ENCODE measurements around the gene GPR21. TPM values are rescaled to one million over a fixed set of nuclear protein-coding genes. Genes with fewer than 3 reads are reported as not detected.

Gene GPR21
- total RNA-seq, 1 donor from 2014 or later, result 6.4 TPM

DNA sequence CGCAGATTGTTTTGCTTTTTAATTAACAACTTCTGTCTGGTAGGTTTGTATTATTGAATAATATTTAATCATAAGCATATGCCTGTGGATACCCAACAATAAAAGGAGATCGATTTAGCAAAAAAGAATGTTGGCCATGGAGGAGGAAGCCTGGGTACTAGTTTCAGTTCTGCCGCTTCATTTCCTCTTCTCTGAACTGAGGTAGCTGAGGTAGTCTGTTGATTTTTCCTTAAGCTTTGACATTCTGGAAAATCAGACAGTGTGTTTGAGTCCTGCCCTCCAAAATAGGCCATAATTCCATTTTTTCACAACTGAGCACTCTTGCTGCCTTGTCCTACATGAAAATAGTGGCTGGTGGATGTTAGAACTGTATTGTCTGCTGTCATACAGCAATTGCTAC, 6.0 kb upstream of the GPR21 start:
- Mint-ChIP-seq H3K9me3 (no peaks in the 10 kb centered on the region), H3K27me3 (ENCODE audit: insufficient read depth, low read depth) (peaks cover 2% of the 10 kb centered on the region), H3K36me3 (peaks cover 14% of the 10 kb centered on the region), H3K4me3 (no peak overlapping the region), H3K27ac (no peak overlapping the region), H3K4me1 (peaks cover under 1% of the 10 kb centered on the region)
- Histone ChIP-seq H3K36me3 (peaks cover 6% of the 10 kb centered on the region), H2AFZ (replicated peaks) (no peak overlapping the region), H3K4me3 (no peak overlapping the region), H3K9ac (no peak overlapping the region), H3K27me3 (no peaks in the 10 kb centered on the region), H3K9me3 (ENCODE audit: low read depth) (no peaks in the 10 kb centered on the region), H3K27ac (no peak overlapping the region), H3F3A (ENCODE audit: low read depth) (no peaks in the 10 kb centered on the region), H3K4me2 (no peak overlapping the region), H3K4me1 (no peaks in the 10 kb centered on the region), H3K79me2 (ENCODE audit: low read depth) (no peaks in the 10 kb centered on the region), H4K20me1 (ENCODE audit: low read depth) (no peaks in the 10 kb centered on the region)
- no peak for DNase-seq (ENCODE audit: low spot score)
- TF ChIP-seq EZH2 (IDR thresholded peaks at IDR 0.05) (no peak), EZH2phosphoT487 (IDR thresholded peaks at IDR 0.05) (no peak), CTCF (IDR thresholded peaks at IDR 0.05) (no peak)

DNA sequence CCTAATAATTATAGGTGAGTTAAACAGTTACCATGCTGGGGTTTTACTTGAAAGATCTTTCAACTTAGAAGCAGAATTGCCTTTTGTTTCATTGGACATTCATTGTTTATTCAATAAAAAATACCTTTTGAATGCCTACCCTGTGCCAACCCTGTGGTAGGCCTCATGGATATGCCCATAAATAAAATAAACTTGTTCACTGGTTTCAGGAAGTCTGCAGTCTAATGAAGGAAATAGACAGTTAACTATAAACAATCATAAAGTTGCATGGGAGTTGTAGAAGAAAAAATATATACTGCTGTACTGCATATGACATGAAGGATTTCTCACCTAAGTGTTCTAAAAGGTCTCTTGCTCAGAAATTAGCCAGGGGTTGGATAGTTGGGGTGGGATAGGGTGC, 5.3 kb upstream of the GPR21 start:
- Histone ChIP-seq H3K9me3 (ENCODE audit: low read depth) (no peaks in the 10 kb centered on the region), H3K79me2 (ENCODE audit: low read depth) (no peaks in the 10 kb centered on the region), H3F3A (ENCODE audit: low read depth) (peaks cover 5% of the 10 kb centered on the region), H3K4me3 (no peak overlapping the region), H3K4me2 (no peak overlapping the region), H3K27ac (no peak overlapping the region), H3K4me1 (peaks cover 4% of the 10 kb centered on the region), H3K9ac (no peak overlapping the region), H4K20me1 (ENCODE audit: low read depth) (no peaks in the 10 kb centered on the region), H3K27me3 (no peaks in the 10 kb centered on the region), H3K36me3 (peaks cover 6% of the 10 kb centered on the region), H2AFZ (replicated peaks) (no peak overlapping the region)
- H3K27ac Mint-ChIP-seq, result no peak overlapping the region
- TF ChIP-seq CTCF (IDR thresholded peaks at IDR 0.05) (no peak), EZH2 (IDR thresholded peaks at IDR 0.05) (no peak), EZH2phosphoT487 (IDR thresholded peaks at IDR 0.05) (no peak)
- H3K4me1 Mint-ChIP-seq, result peaks cover 6% of the 10 kb centered on the region
- peaks cover 9% of the 10 kb centered on the region for H3K36me3 Mint-ChIP-seq
- DNase-seq (ENCODE audit: low spot score), result no peak
- peaks cover 2% of the 10 kb centered on the region for H3K27me3 Mint-ChIP-seq (ENCODE audit: insufficient read depth, low read depth)
- no peaks in the 10 kb centered on the region for H3K9me3 Mint-ChIP-seq
- H3K4me3 Mint-ChIP-seq, result no peak overlapping the region

DNA sequence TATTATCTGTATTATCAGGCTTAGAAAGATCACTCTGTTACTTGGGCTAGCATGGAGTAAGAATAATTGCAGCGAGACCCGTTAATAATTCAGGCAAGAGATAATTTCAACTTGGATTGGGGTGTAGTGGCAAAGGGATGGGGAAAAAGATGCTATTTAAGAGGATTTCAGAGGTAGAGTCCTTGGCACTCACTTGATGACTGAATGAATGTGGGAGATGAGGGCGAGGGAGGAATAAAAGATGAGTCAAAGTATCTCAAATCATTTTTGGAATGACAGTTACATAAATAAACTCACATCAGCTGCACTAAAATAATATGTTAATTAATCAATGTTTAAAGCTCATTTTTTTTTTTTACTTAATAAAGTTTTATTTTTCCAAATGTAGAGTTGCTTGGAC, 4.5 kb upstream of the GPR21 start:
- Histone ChIP-seq H3K4me1 (peaks cover 12% of the 10 kb centered on the region), H3F3A (ENCODE audit: low read depth) (peaks cover 6% of the 10 kb centered on the region), H3K4me3 (no peak overlapping the region), H3K79me2 (ENCODE audit: low read depth) (no peaks in the 10 kb centered on the region), H2AFZ (replicated peaks) (no peak overlapping the region), H3K9me3 (ENCODE audit: low read depth) (no peaks in the 10 kb centered on the region), H3K4me2 (no peak overlapping the region), H3K36me3 (peaks cover 6% of the 10 kb centered on the region), H3K9ac (no peak overlapping the region), H3K27ac (no peak overlapping the region), H4K20me1 (ENCODE audit: low read depth) (no peaks in the 10 kb centered on the region), H3K27me3 (no peaks in the 10 kb centered on the region)
- Mint-ChIP-seq H3K36me3 (peaks cover 7% of the 10 kb centered on the region), H3K27me3 (ENCODE audit: insufficient read depth, low read depth) (peaks cover 2% of the 10 kb centered on the region), H3K4me3 (no peak overlapping the region), H3K9me3 (no peaks in the 10 kb centered on the region), H3K27ac (no peak overlapping the region), H3K4me1 (peaks cover 15% of the 10 kb centered on the region)
- TF ChIP-seq EZH2phosphoT487 (IDR thresholded peaks at IDR 0.05), result no peak
- TF ChIP-seq EZH2 (IDR thresholded peaks at IDR 0.05), result no peak
- TF ChIP-seq CTCF (IDR thresholded peaks at IDR 0.05), result no peak
- DNase-seq (ENCODE audit: low spot score), result no peak

Measured in neural progenitor cell (in vitro differentiated cells).